Activated naive CD4-positive, alpha-beta T cell treated with anti-CD3 and anti-CD28 coated beads, Interleukin-2, amount 50 U/mL, for 72 hours (primary cell): Measurements from ENCODE around the gene GCC2. TPM values are rescaled to one million over a fixed set of nuclear protein-coding genes. Genes with fewer than 3 reads are reported as not detected.

Experiments
- ATAC-seq, 2 donors: fragments of 150-1000 bp; cut with Tn5 transposase; 2 replicates each; pipeline ENCODE4 v1.10.0; 2021; ENCODE audit warnings: mild to moderate bottlenecking in 2 of 2, moderate library complexity in 2 of 2
- DNase-seq, 2 donors: peaks; one replicate each; pipeline ENCODE4 v3.0.0; 2021 to 2022; ENCODE audit warnings: low spot score in 2 of 2
- H3K27ac Mint-ChIP-seq, 2 donors: one replicate each; pipeline ENCODE4 v1.8.0; 2022; ENCODE audit warnings: mild to moderate bottlenecking in 2 of 2, mixed read lengths in 2 of 2
- H3K36me3 Mint-ChIP-seq, 2 donors: one replicate each; pipeline ENCODE4 v1.8.0; 2022; ENCODE audit warnings: mixed read lengths in 2 of 2
- H3K9me3 Mint-ChIP-seq, 2 donors: one replicate each; pipeline ENCODE4 v1.8.0; 2022; ENCODE audit warnings: mixed read lengths in 2 of 2
- total RNA-seq, 2 donors: library from RNA; stranded (reverse); gene quantifications; one replicate each; pipeline ENCODE4 v1.2.3, GENCODE V29; 2022

Gene GCC2, protein sequence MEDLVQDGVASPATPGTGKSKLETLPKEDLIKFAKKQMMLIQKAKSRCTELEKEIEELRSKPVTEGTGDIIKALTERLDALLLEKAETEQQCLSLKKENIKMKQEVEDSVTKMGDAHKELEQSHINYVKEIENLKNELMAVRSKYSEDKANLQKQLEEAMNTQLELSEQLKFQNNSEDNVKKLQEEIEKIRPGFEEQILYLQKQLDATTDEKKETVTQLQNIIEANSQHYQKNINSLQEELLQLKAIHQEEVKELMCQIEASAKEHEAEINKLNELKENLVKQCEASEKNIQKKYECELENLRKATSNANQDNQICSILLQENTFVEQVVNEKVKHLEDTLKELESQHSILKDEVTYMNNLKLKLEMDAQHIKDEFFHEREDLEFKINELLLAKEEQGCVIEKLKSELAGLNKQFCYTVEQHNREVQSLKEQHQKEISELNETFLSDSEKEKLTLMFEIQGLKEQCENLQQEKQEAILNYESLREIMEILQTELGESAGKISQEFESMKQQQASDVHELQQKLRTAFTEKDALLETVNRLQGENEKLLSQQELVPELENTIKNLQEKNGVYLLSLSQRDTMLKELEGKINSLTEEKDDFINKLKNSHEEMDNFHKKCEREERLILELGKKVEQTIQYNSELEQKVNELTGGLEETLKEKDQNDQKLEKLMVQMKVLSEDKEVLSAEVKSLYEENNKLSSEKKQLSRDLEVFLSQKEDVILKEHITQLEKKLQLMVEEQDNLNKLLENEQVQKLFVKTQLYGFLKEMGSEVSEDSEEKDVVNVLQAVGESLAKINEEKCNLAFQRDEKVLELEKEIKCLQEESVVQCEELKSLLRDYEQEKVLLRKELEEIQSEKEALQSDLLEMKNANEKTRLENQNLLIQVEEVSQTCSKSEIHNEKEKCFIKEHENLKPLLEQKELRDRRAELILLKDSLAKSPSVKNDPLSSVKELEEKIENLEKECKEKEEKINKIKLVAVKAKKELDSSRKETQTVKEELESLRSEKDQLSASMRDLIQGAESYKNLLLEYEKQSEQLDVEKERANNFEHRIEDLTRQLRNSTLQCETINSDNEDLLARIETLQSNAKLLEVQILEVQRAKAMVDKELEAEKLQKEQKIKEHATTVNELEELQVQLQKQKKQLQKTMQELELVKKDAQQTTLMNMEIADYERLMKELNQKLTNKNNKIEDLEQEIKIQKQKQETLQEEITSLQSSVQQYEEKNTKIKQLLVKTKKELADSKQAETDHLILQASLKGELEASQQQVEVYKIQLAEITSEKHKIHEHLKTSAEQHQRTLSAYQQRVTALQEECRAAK (N-terminal part only)
- 10 to 100 TPM; 43.8 to 48.5 TPM for total RNA-seq

DNA sequence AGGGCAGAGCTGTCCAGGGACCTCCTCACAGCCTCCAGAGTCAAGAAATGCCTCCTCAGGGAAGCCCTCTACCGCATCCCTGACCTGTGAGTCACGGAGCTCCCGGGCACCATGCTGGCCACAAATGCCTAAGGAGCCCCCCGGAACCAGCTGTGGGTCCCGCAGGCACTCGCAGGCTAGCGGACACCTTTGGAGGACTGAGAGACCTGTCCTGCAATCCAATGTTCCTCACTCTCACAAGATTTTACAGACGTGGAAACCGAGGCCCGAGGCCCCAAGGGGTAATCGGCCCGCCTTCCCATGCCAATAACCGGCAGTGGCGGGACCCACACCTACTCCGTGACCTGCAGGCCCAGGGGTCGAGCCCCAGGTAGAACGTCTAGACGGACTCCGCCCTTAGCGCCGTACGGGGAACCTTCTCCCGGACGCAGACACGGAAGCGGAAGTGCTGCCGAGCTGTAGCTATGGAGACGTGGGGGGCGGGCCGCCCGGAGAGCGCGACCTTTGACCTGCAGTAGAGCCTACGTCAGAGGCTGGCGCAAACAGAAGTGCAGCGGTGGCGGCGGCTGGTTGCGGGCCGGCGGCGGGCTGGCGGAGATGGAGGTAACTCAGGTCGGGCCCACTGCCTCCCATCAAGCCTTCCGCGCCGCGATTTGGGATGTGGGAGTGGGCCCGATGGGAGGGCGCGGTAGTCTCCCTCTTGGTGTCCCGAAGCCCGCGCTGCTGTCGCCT lies at the start of gene GCC2:
Gene GCC2 (plus strand): TSS at position 529 of the 732 bp plus-strand sequence. CDS start 69 bp downstream, at position 598.
- Mint-ChIP-seq H3K9me3 (no peaks in the 10 kb centered on the region), H3K36me3 (peaks cover 15 to 27% of the 10 kb centered on the region in 2 donors), H3K27ac (peak within 1 kb of the TSS; percentile 94)
- DNase-seq (peak; percentile 92 to 93), ATAC-seq (peak; percentile 99)

DNA sequence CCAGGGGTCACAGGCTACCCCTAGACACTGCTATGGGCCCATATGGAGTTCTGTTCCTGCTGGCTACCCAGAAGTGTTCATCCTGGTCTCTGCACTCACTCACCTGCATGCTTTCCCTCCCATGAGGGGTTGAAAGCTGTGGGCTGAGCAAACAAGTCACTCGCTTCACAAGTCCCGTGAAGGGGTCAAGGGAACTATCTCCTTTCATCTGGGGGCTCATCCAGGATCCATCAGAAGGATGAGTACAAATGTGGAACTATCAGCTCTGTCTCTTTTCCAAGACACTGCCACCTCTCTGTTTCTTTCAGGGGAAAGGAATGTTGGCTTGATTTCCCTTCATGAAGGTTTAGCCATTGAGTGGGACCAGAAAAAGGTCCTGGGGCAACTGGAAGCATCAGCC lies 49.5 kb upstream of the GCC2 start:
- ATAC-seq = no peak
- DNase-seq = no peak
- Mint-ChIP-seq H3K36me3 (peaks cover 19 to 37% of the 10 kb centered on the region in 2 donors), H3K27ac (no peak overlapping the region), H3K9me3 (peaks cover 23 to 36% of the 10 kb centered on the region in 2 donors)

DNA sequence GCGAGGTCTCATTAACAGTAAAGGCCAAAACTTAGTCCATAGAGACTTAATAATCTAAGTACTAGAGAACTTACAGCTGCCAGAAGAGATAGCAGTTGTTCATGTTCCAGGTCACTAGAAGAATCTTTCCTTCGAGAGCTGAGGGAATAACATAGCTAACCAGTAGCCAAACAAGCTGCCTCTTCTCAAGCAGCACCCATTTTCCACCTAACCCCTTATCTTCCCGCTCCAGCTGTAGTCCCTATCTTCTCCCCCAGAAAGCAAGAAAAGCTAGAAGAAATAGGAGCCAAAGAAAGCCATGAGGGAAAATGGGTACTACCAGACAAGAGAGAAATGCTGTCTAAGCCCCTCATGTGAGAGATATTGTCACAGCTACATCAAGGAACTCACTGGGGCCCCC lies 47.2 kb upstream of the GCC2 start:
- no peak for DNase-seq
- peaks cover 33 to 42% of the 10 kb centered on the region in 2 donors for H3K36me3 Mint-ChIP-seq
- H3K27ac Mint-ChIP-seq = no peak overlapping the region
- no peak for ATAC-seq
- H3K9me3 Mint-ChIP-seq = peaks cover 37 to 49% of the 10 kb centered on the region in 2 donors

DNA sequence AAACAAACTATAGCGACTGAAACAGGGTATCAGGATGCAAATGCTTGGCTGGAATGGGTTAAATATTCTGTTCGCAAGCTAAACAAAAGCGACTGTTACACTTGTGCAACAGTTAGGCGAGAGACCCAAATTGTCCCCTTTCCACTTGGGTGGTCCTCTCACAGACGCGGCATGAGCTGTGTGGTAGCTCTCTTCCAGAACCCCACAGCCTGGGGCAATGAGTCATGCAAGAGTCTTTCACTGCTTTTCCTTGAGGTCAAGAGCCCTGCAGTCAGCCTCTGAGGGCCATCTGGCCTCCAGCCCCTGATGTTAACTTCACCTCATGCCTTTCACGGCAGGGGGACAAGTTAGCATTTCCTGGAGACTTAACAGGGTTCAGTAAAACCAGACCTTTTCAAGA lies 45.5 kb upstream of the GCC2 start:
- no peak overlapping the region for H3K27ac Mint-ChIP-seq
- H3K9me3 Mint-ChIP-seq = peaks cover 35 to 46% of the 10 kb centered on the region in 2 donors
- DNase-seq (no peak), ATAC-seq (no peak)
- H3K36me3 Mint-ChIP-seq = peaks cover 27 to 34% of the 10 kb centered on the region in 2 donors

DNA sequence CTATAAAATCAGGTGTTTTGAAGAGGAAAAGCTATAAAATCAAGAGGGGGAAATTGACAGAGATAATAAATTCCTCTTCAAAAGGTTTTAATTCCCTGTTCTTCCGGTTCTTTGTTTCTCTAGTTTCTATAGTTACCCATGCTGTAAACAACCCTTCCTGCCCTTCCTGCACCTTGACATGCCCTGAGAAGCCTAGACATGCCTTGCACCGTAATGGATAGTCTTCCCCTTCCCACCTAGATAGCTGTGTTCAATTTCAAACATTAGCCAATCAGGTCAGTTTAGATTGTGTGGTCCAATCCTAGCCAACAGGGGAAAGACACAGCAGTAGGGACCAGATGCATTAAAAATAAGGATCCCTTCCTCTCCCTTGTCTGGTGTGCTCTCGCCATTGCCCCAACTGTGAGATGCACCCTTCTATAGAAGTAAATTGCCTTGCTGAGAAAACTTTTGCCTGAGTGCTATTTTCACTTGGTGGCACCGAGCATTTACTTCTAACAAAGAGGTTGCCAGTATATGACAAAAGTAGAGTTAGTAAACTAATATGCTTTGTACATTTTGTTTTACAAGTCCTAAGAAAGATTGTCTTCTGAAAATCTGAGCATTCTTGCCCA lies 44.1 kb upstream of the GCC2 start:
- peaks cover 24 to 37% of the 10 kb centered on the region in 2 donors for H3K9me3 Mint-ChIP-seq
- DNase-seq = no peak

DNA sequence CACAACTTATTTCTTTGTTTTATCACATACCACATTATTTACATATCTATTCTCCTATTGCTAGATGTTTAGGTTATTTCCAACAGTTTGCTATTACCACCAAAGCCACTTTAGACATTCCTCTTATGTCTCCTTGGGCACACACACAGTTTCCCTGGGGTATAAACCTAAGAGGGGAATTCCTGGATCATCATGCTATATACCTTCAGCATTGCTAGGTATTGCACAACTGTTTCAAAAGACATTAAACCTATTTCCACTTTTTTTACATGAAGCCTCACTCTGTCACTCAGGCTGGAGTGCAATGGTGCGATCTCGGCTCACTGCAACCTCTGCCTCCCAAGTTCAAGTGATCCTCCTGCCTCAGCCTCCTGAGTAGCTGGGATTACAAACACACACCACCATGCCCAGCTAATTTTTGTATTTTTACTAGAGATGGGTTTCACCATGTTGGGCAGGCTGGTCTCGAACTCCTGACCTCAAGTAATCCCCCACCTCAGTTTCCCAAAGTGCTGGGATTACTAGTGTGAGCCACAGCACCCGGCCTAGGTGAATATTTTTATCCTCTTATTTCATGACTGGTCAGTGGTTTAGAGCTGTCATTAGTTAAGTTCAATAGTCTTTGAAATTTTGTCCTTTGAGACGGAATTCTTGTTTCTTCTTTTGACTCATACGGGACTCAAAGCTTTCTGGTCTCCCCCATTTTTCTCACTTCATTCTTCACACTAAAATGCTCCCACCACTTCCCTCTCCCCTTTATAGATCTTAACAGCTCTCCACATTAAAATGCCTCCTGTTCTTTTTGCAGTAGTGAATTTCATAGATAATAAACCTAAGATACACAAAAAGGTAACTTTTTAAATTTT lies 40.9 kb upstream of the GCC2 start:
- ATAC-seq = no peak
- DNase-seq = no peak
- no peak overlapping the region for H3K27ac Mint-ChIP-seq
- peaks cover 9 to 16% of the 10 kb centered on the region in 2 donors for H3K36me3 Mint-ChIP-seq
- H3K9me3 Mint-ChIP-seq = peaks cover 14 to 18% of the 10 kb centered on the region in 2 donors

More for the DNA sequence above, 44.1 kb upstream of the GCC2 start:
- no peak for ATAC-seq
- H3K36me3 Mint-ChIP-seq = peaks cover 16 to 22% of the 10 kb centered on the region in 2 donors
- no peak overlapping the region for H3K27ac Mint-ChIP-seq

DNA sequence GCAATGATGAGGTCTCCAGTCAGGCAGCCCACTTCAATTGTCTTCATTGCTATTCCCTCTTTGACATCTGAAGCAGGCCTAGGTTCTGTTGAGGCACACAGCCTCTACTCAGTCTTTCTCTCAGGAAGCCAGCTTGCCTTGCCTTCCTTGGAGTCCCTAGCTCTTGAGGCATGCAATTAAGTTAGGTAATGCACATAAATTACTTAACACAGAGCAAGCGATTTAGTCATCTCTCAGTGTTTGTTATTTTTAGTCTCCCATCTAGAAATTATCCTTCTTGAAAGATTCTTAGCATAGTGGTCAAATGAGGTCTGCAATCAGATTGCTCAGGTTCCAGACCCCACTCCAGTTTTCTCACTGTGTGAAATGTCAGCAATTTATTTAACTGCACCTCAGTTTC lies 39.2 kb upstream of the GCC2 start:
- peaks cover 9 to 11% of the 10 kb centered on the region in 2 donors for H3K36me3 Mint-ChIP-seq
- no peak for DNase-seq
- ATAC-seq = no peak
- H3K9me3 Mint-ChIP-seq = peaks cover 10 to 13% of the 10 kb centered on the region in 2 donors
- no peak overlapping the region for H3K27ac Mint-ChIP-seq

DNA sequence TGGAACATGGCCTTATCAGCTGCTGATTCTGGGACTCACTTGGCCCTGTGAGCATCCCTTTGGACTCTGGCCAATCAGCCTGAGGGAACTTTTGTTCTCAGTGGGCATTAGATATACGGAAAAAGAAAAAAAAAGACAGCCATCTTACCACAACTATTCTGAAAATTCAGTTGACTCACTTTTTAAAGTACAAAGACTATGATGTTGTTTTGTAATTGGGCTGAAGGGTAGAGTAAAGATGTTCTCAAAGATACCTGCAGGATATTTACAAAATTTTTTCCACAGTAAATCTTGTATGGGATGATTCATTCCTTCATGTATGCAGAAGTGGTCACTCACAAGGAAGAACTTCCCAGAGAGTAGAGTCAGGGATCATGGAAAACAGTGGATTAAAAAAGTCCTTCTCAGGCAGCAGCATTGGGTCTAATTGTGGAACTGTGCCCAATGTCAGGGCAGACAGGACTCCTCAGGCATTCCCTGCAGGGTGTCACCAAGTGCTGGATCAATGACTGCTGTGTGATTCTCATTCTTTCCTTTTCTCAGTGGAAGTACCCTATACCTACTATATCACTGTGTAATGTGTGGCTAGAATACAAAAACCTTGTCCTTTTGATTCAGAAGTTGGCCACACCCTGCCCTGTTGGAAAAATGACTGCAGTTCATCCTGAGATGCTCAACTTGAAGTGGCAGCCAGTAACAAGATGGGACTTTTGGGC lies 35.9 kb upstream of the GCC2 start:
- Mint-ChIP-seq H3K9me3 (no peaks in the 10 kb centered on the region), H3K36me3 (no peaks in the 10 kb centered on the region), H3K27ac (no peak overlapping the region)
- no peak for DNase-seq
- ATAC-seq = no peak

DNA sequence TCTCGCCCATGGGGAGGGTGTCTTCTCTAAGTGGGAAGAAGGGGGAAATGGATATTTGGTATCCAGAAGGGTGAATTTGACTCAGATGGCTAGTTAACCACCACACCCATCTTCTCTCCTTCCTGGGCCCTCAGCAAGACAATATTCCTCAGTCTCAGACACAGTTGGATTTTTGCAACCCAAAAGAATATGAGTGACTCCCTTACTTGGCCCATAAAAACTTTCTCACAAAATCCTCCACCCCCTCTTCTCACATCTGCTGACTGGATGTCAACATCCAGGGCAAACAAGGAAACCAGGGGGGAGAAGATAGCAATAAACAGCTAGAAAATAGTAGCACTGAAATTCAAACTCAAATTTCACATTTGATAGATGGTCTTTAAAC lies 35.3 kb upstream of the GCC2 start:
- DNase-seq (no peak), ATAC-seq (no peak)
- Mint-ChIP-seq H3K9me3 (no peaks in the 10 kb centered on the region), H3K36me3 (no peaks in the 10 kb centered on the region), H3K27ac (no peak overlapping the region)

DNA sequence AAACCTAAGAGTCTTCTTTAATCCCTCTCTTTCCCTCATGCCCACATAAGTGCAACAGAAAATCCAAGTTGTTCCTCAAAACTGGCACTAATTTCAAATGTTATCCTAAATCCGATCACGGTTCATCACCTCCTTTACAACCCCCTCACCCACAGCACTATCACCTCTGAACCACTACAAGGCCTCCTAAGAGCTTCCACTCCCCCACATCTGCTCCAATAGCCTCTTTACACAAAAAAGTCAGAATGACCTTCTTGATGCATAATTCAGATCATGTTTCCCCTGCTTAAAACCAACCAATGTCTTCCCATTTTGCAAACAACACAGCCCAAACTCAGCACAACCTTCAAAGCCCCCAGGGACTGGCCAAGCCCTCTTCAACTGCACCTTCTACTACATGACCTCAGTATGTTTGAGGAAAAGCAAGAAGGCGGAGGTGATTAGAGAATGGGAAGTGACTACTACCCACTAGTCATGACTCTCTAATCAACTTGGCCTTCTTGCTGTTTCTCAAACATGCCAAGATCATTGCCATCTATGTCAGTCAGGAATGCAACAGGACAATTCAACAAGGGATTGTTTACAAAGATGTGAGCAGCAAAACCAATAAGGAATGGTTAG lies 34.6 kb upstream of the GCC2 start:
- H3K27ac Mint-ChIP-seq = no peak overlapping the region
- H3K9me3 Mint-ChIP-seq = no peaks in the 10 kb centered on the region
- no peaks in the 10 kb centered on the region for H3K36me3 Mint-ChIP-seq
- no peak for DNase-seq
- ATAC-seq = peak in 1 of 2 donors; percentile 56

DNA sequence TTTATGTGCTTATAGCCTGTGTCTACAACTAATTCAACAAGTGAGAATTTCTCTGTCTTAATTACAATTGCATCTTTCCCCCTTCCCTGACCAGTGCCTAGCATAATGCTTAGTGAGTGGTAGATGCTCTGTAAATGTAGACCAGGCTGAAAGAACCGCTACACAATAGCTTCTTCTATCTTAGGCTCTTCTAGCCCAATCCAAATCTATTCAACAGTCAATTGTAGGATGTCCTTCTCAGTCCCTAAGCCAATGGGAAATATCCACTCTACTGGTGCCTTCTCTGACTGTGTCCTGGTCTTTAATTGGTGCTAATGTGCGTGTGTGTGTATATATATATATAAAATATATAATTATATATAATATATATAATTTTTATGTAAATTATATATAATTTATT lies 34.1 kb upstream of the GCC2 start:
- DNase-seq = no peak
- H3K36me3 Mint-ChIP-seq = no peaks in the 10 kb centered on the region
- no peaks in the 10 kb centered on the region for H3K9me3 Mint-ChIP-seq
- H3K27ac Mint-ChIP-seq = no peak overlapping the region
- ATAC-seq = peak in 1 of 2 donors; percentile 66

DNA sequence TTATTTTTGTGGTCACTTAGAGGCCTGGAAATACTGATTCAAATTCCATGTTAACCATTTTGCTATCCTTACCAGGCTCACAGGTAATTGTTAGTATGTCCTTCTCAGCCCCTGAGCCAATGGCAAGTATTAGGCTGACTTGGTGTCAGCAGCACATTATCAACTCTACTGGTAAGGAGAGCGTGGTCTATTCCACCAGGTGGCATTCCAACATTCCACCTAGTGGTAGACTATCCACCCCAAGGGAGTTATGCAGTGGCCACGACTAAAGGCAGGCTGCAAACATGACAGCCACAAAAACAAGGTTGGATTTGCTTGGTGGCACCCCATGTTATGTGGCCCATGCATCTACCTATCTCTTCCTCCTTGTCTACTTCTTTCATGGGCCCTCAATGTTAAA lies 31.8 kb upstream of the GCC2 start:
- ATAC-seq = no peak
- Mint-ChIP-seq H3K27ac (no peak overlapping the region), H3K36me3 (no peaks in the 10 kb centered on the region), H3K9me3 (no peaks in the 10 kb centered on the region)
- DNase-seq = no peak

DNA sequence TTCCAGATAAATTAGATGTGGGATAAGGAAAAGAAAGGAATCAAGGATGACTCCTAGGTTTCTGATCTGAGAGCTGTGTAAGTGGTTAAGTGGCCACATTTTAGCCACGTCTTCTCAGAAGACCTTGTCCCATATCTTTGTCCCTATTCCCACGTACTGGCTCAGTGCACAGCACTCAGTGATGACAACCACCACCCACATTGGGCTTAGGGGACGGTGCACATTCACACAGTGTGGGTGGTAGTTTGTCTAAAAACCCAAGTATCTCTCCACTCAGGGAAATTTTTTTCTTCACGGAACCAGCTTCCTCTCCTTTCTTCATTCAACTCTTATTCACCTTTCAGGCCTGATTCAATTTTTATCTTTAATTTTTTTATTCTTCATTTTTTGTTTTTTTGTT lies 30.6 kb upstream of the GCC2 start:
- ATAC-seq (no peak), DNase-seq (no peak)
- Mint-ChIP-seq H3K36me3 (no peaks in the 10 kb centered on the region), H3K9me3 (no peaks in the 10 kb centered on the region), H3K27ac (no peak overlapping the region)

DNA sequence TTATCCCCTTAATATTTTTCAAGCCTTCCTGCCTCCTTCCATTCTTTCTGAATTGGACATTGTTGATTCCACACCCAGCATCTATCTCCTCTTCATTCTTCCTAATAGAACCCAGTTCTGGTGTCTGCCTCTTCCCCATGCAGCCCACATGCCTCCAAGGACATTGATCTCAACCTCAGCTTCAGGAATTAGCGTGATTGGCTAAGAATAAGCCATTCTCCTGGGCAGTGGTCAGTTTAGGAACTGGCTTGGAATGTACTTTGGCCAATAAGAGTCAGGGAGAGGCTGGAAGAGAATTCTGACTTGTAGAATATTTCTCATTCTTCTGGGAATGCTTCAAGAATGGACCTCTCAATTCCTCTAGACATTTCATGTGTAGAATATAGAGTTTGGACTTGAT lies 25.9 kb upstream of the GCC2 start:
- H3K36me3 Mint-ChIP-seq = no peaks in the 10 kb centered on the region
- H3K27ac Mint-ChIP-seq = no peak overlapping the region
- ATAC-seq (no peak), DNase-seq (no peak)
- H3K9me3 Mint-ChIP-seq = no peaks in the 10 kb centered on the region
